ENCODE measurements around the gene ZC3H12A. TPM values are rescaled to one million over a fixed set of nuclear protein-coding genes. Genes with fewer than 3 reads are reported as not detected.

ZC3H12A gene
- total and polyA plus RNA-seq, 8 donors: 8.4 to 89.3 (median 29.0) TPM

- intact Hi-C loops (cut with DNase I; ENCODE audit: low total_unique reads): no loop called here
- DNase-seq: no peak
- H3K36me3 ChIP-seq: no peaks in the 10 kb centered on the region
- H3K27me3 ChIP-seq: peaks cover 0 to 4% (median 0%) of the 10 kb centered on the region in 3 donors
- no peak overlapping the region for H3K27ac ChIP-seq
- peaks cover 0 to 17% (median 10%) of the 10 kb centered on the region in 4 donors for H3K4me1 ChIP-seq
- H3K9me3 ChIP-seq: no peaks in the 10 kb centered on the region
- no peak for TF ChIP-seq EP300 (IDR thresholded peaks at IDR 0.05)
- no peak for TF ChIP-seq POLR2AphosphoS5 (IDR thresholded peaks at IDR 0.05)
- TF ChIP-seq POLR2A (IDR thresholded peaks at IDR 0.05): no peak
- TF ChIP-seq, protein P1, sequence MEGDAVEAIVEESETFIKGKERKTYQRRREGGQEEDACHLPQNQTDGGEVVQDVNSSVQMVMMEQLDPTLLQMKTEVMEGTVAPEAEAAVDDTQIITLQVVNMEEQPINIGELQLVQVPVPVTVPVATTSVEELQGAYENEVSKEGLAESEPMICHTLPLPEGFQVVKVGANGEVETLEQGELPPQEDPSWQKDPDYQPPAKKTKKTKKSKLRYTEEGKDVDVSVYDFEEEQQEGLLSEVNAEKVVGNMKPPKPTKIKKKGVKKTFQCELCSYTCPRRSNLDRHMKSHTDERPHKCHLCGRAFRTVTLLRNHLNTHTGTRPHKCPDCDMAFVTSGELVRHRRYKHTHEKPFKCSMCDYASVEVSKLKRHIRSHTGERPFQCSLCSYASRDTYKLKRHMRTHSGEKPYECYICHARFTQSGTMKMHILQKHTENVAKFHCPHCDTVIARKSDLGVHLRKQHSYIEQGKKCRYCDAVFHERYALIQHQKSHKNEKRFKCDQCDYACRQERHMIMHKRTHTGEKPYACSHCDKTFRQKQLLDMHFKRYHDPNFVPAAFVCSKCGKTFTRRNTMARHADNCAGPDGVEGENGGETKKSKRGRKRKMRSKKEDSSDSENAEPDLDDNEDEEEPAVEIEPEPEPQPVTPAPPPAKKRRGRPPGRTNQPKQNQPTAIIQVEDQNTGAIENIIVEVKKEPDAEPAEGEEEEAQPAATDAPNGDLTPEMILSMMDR (IDR thresholded peaks at IDR 0.05): no peak
- no peak overlapping the region for H3K4me3 ChIP-seq
These were observed 17.8 kb upstream of the ZC3H12A start for GRCh38 chr1:37456614-37457013.

- intact Hi-C loops (cut with DNase I; ENCODE audit: low total_unique reads): no loop called here
- H3K4me1 ChIP-seq: peaks cover 0 to 16% (median 9%) of the 10 kb centered on the region in 4 donors
- no peaks in the 10 kb centered on the region for H3K9me3 ChIP-seq
- H3K27me3 ChIP-seq: no peaks in the 10 kb centered on the region
- TF ChIP-seq, protein P1 (IDR thresholded peaks at IDR 0.05): peak in 1 of 7 experiments; percentile 21
- TF ChIP-seq POLR2A (IDR thresholded peaks at IDR 0.05) (no peak), POLR2AphosphoS5 (IDR thresholded peaks at IDR 0.05) (no peak), EP300 (IDR thresholded peaks at IDR 0.05) (no peak)
- no peak for DNase-seq
- H3K4me3 ChIP-seq: no peak overlapping the region
- 58 to 84% (median 67%) methylated on average over 3 of the region's 3 CpGs for whole genome bisulfite sequencing, 5 donors
- H3K36me3 ChIP-seq: no peaks in the 10 kb centered on the region
- H3K27ac ChIP-seq: no peak overlapping the region
These were observed 15.8 kb upstream of the ZC3H12A start for GRCh38 chr1:37458551-37458950.

DNA sequence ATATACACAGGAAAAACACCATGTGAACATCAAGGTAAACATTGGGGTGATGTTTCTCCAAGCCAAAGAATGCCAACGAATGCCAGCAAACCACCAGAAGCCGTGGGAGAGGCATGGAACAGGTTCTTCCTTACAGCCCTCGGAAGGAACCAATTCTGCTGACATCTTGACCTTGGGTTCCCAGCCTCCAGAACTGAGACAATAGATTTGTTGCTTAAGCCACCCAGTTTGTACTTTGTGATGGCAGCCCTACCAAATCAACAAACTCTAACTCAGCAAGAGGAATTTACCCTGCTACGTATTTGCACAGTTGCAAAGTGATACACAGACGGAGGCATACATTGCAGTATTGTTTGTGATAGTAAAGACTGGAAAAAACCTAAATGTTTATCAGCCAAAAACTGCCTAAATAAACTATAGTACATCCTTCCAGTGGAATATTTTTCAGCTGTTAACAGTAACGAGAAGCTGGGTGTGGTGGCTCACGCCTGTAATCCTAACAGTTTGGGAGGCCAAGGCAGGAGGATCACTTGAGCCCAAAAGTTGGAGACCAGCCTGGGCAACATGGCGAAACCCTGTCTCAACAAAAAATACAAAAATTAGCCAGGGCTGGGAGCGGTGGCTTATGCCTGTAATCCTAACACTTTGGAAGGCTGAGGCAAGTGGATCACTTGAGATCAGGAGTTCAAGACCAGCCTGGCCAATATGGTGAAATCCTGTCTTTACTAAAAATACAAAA lies 12.5 kb upstream of the ZC3H12A start:
- H3K36me3 ChIP-seq: no peaks in the 10 kb centered on the region
- no peak for DNase-seq
- no peaks in the 10 kb centered on the region for H3K27me3 ChIP-seq
- WGBS, 5 donors: 76 to 85% (median 79%) methylated on average over 9 of the region's 9 CpGs
- no peaks in the 10 kb centered on the region for H3K9me3 ChIP-seq
- TF ChIP-seq POLR2A (IDR thresholded peaks at IDR 0.05) (no peak), POLR2AphosphoS5 (IDR thresholded peaks at IDR 0.05) (no peak), EP300 (IDR thresholded peaks at IDR 0.05) (no peak)
- TF ChIP-seq, protein P1 (IDR thresholded peaks at IDR 0.05): no peak
- H3K27ac ChIP-seq: no peak overlapping the region
- peaks cover 0 to 20% (median 13%) of the 10 kb centered on the region in 4 donors for H3K4me1 ChIP-seq
- no peak overlapping the region for H3K4me3 ChIP-seq
- intact Hi-C loops (cut with DNase I; ENCODE audit: low total_unique reads): no loop called here

GRCh38 chr1:37464443-37464842 lies 9.9 kb upstream of the ZC3H12A start:
- Histone ChIP-seq H3K4me3 (no peak overlapping the region), H3K36me3 (no peaks in the 10 kb centered on the region), H3K4me1 (peaks cover 0 to 20% (median 13%) of the 10 kb centered on the region in 4 donors), H3K27me3 (no peaks in the 10 kb centered on the region), H3K27ac (peak overlapping the region in 3 of 5 donors; percentile 41 to 55 (median 42)), H3K9me3 (no peaks in the 10 kb centered on the region)
- DNase-seq: no peak
- WGBS, 5 donors: 49 to 100% (median 71%) methylated on average over 2 of the region's 2 CpGs
- intact Hi-C loops (cut with DNase I; ENCODE audit: low total_unique reads): no loop called here
- TF ChIP-seq POLR2A (IDR thresholded peaks at IDR 0.05): no peak
